LNCAP (cell line): ENCODE results near the gene BCL11A.

Source experiments
- CTCF ChIP-seq: fragments of 450-650 bp; IDR thresholded peaks from 2 replicates; pipeline ENCODE4 v1.5.1; 2017; ENCODE audit warnings: mild to moderate bottlenecking

The BCL11A gene

GRCh38 chr2:60461421-60462108, 91.9 kb downstream of the BCL11A start:
- no peak for TF ChIP-seq CTCF

GRCh38 chr2:60460577-60461420, 92.7 kb downstream of the BCL11A start:
- no peak for TF ChIP-seq CTCF

- no peak for TF ChIP-seq CTCF
These were observed 93.6 kb downstream of the BCL11A start for GRCh38 chr2:60459851-60460250.

GRCh38 chr2:60456115-60456770, 97.2 kb downstream of the BCL11A start:
- TF ChIP-seq CTCF = no peak

- TF ChIP-seq CTCF = no peak
These were observed 99.6 kb downstream of the BCL11A start for GRCh38 chr2:60453872-60454271.

- no peak for TF ChIP-seq CTCF
These were observed 100.2 kb downstream of the BCL11A start for GRCh38 chr2:60453301-60453700.

- no peak for TF ChIP-seq CTCF
These were observed 103.0 kb downstream of the BCL11A start for GRCh38 chr2:60450488-60450887.
